Activated naive CD8-positive, alpha-beta T cell treated with anti-CD3 and anti-CD28 coated beads, Interleukin-2, amount 50 U/mL, for 24 hours (primary cell): ENCODE measurements around the gene GRM3.

Source experiments
- ATAC-seq: fragments of 150-1000 bp; cut with Tn5 transposase; one replicate; pipeline ENCODE4 v1.10.0; 2021
- DNase-seq: peaks from one replicate; pipeline ENCODE4 v3.0.0; 2021
- H3K27ac Mint-ChIP-seq: one replicate; pipeline ENCODE4 v1.8.0; 2021; ENCODE audit warnings: mild to moderate bottlenecking, mixed read lengths
- H3K27me3 Mint-ChIP-seq: one replicate; pipeline ENCODE4 v1.8.0; 2021; ENCODE audit warnings: mixed read lengths
- H3K36me3 Mint-ChIP-seq: one replicate; pipeline ENCODE4 v1.8.0; 2021; ENCODE audit warnings: low read depth, mixed read lengths
- H3K4me1 Mint-ChIP-seq: one replicate; pipeline ENCODE4 v1.8.0; 2021; ENCODE audit warnings: mixed read lengths
- H3K4me3 Mint-ChIP-seq: one replicate; pipeline ENCODE4 v1.8.0; 2021; ENCODE audit warnings: mild to moderate bottlenecking, moderate library complexity, mixed read lengths
- H3K9me3 Mint-ChIP-seq: one replicate; pipeline ENCODE4 v1.8.0; 2021; ENCODE audit warnings: mixed read lengths

The GRM3 gene

DNA sequence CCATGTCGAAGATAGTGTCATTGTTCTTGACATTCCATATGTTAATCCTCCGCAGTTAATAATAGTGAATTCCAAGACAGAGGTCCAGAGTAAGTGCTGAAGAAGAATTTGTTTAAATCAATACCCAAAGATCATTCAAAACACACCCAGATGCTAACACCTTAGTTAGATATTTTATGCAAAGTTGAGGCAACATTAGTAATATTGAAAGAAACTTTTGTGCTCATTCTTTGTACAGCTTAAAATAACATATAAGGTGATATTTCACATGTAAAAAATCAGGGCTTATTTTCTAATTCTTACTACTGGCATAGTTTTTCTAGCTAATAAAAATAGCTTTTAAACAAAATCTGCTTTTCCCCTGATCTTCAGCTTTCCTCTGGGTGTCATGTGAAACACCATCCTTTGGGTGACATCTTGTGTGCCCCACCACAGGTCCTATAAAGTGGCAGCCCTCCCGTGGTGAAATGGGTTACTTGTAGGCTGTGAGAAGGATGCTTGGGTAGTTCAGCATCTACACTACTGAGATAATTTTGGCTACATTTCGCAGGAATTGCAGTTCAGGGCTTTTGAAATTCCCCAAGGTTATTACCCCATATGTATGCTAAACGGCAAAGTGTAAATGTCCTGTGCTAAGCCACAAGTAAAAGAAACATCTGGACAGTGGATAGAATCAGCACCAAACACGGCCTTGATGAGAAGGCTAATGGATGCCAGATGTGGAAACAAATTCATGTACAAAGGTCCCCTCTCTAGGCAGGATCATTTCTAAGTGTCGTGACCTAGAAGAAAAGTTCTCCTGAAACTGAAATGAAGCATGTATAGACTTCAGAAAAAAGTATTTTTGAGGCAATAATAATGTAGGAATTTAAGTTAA lies 105.4 kb downstream of the GRM3 start:
- no peaks in the 10 kb centered on the region for H3K27me3 Mint-ChIP-seq
- no peaks in the 10 kb centered on the region for H3K9me3 Mint-ChIP-seq
- H3K4me1 Mint-ChIP-seq = no peaks in the 10 kb centered on the region
- DNase-seq (no peak), ATAC-seq (no peak)
- no peaks in the 10 kb centered on the region for H3K36me3 Mint-ChIP-seq
- H3K4me3 Mint-ChIP-seq = no peak overlapping the region
- no peak overlapping the region for H3K27ac Mint-ChIP-seq

DNA sequence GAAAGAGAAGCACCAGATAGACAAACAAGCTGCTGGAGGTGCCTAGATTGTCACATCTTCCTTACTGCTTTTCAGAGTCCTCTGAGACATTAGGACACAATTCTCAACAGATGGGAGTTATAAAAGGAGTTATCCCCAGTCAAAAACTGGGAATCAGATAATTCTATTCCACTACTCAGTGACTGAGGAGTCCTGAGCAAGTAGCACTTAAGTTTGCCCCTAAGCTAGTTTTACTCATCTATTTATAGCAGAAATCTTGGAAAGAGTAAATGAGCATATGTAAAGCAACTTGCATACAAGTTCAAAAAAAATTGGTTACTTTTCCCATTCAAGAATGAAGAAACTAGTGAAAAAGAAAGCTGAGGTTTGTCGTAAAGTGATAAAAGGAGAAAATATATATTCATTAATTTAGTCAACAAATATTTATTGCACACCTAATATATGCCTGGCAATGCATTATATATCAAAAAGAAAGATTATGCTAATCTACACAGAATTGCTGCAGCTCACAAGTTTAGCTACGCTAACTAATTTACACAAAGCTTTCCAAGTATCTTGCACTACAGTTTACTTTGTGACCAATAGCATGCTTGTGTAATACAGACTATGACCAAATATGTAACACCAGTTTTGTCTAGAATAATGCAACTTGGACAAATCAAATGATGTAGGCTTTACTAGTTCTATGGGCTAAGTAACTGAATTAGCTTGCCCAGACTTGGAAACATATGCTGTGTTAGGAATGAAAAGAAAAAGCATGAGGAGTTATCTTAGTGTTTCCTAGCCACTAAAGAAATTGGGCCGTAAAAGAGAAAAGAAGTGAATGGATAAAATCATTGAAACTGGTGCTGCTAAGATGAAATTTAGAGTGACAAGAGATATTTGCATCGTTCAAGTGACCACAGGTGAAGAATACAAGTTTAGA lies 106.3 kb downstream of the GRM3 start:
- Mint-ChIP-seq H3K9me3 (no peaks in the 10 kb centered on the region), H3K27ac (no peak overlapping the region), H3K4me1 (no peaks in the 10 kb centered on the region), H3K27me3 (no peaks in the 10 kb centered on the region), H3K4me3 (no peak overlapping the region), H3K36me3 (no peaks in the 10 kb centered on the region)
- ATAC-seq = no peak
- no peak for DNase-seq

DNA sequence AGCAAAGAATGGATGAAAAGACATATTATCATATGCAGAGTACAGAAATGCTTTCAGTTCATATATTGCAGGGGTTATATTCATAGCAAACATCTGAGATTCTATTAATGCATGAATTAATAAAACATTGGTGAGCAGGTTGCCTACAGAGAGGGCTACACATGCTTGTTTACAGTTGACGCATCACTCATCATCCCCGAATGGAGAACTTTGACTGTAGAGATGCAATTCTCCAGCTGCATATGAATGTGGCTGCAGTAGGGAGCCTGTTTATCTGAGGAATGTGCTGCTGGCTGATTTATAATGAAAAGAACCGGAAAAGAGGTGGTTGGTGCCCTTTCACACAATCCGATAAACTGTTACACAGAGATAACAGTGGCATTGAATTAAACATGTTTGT lies 116.5 kb downstream of the GRM3 start:
- Mint-ChIP-seq H3K36me3 (no peaks in the 10 kb centered on the region), H3K9me3 (no peaks in the 10 kb centered on the region), H3K4me1 (no peaks in the 10 kb centered on the region), H3K4me3 (no peak overlapping the region), H3K27me3 (no peaks in the 10 kb centered on the region), H3K27ac (no peak overlapping the region)
- DNase-seq = no peak
- no peak for ATAC-seq

GRCh38 chr7:86762129-86762528 lies 118.4 kb downstream of the GRM3 start:
- no peaks in the 10 kb centered on the region for H3K36me3 Mint-ChIP-seq
- no peaks in the 10 kb centered on the region for H3K4me1 Mint-ChIP-seq
- no peak for DNase-seq
- no peak overlapping the region for H3K4me3 Mint-ChIP-seq
- no peak overlapping the region for H3K27ac Mint-ChIP-seq
- no peak for ATAC-seq
- H3K9me3 Mint-ChIP-seq = no peaks in the 10 kb centered on the region
- no peaks in the 10 kb centered on the region for H3K27me3 Mint-ChIP-seq

DNA sequence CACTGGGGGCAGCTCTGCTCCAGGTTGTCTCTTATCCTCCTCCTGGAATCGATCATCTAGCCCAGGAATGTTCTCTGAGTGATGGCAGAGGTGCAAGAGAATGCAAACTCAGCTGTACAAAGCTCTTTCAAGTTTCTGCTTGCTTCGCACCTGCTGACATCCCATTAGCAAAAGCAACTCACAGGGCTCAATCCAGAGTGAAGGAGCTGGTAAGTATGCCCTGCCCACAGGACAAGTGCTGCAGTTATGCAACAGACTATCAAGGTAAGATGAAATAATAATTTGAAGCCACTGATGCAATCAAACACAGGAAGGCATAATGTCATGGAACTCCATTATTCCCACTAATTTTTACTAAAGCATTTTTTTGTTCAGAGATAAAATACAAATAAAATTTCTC lies 122.2 kb downstream of the GRM3 start:
- no peaks in the 10 kb centered on the region for H3K36me3 Mint-ChIP-seq
- DNase-seq (no peak), ATAC-seq (no peak)
- H3K9me3 Mint-ChIP-seq = no peaks in the 10 kb centered on the region
- H3K4me3 Mint-ChIP-seq = no peak overlapping the region
- peaks cover 5% of the 10 kb centered on the region for H3K27me3 Mint-ChIP-seq
- no peaks in the 10 kb centered on the region for H3K4me1 Mint-ChIP-seq
- no peak overlapping the region for H3K27ac Mint-ChIP-seq

DNA sequence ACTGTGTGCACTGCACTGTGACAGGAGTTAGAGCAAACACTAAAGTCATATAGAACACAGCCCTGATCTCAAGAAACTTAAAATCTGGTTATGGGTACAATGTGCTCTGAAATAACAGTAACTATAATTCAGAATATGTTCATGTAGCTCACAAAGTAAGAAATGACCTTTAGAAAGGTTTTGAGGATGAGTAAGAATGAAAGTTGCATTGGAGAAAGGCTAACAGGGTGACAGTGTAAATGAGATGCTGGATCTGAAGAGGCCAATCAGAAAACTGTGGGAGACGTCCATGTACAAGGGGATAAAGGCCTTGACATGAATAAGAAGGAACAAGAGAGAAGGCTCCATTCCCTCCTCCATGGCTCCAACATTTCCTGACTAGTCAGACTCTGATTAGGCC lies 124.7 kb downstream of the GRM3 start:
- Mint-ChIP-seq H3K27ac (no peak overlapping the region), H3K27me3 (peaks cover 5% of the 10 kb centered on the region)

DNA sequence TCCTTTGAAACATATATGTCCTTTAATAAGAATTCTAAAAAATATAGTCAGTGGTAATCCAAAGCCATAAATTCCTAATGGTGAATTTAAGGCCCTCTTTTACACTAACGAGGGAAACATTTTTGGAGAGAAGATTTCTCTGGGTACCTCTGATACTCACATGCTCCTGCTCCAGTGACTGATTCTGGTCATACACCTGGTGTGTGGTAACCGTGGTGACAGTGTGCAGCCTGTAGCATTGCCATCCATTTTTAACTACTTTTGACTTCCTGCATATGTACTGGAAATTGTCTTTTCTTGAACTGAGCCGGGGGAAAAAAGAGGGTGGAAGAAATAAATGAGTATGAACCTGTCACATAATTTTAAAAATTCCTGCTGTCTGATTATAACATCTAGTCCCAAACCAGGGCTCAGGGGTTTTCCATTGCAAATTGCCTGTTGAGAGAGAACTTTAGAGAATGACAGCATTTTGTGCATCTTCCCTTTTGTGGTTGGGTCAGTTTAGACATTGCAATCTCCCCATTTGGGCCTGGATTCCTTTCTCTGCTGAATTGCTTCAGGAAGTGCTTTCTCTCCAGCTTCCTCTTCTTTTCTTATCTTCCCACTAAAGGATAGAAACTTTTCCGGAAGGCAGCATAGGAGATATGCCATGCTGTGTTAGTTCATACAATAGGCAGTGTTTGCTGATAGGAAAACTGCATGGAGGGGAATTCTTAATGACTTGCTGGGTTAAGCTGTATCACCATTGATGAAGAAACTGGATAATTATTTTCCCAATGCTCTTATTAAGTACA lies 125.5 kb downstream of the GRM3 start:
- no peak overlapping the region for H3K4me3 Mint-ChIP-seq
- H3K27ac Mint-ChIP-seq = no peak overlapping the region
- H3K4me1 Mint-ChIP-seq = no peaks in the 10 kb centered on the region
- no peaks in the 10 kb centered on the region for H3K9me3 Mint-ChIP-seq
- H3K36me3 Mint-ChIP-seq = no peaks in the 10 kb centered on the region
- no peak for ATAC-seq
- DNase-seq = no peak
- H3K27me3 Mint-ChIP-seq = peaks cover 5% of the 10 kb centered on the region

More for the DNA sequence above, 124.7 kb downstream of the GRM3 start:
- ATAC-seq = no peak
- H3K4me1 Mint-ChIP-seq = no peaks in the 10 kb centered on the region
- DNase-seq = no peak
- no peak overlapping the region for H3K4me3 Mint-ChIP-seq
- no peaks in the 10 kb centered on the region for H3K36me3 Mint-ChIP-seq
- H3K9me3 Mint-ChIP-seq = no peaks in the 10 kb centered on the region

DNA sequence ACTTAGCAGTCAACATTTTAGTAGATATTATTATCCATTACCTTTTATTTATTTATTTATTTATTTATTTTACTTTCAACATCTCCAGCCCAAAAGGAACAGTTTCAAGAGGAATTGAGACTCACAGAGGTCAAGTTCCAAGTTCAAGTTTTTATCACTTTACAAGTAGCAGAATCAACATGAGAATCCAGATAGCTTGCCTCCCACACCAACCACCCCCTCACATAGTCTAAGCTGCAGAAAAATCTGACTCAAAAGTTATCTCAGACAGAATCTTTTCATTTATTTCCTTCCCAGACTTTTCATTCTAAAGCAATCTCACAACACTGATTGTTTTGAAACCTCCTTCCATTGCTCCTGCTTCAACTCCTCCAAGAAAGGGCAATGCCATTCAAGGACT lies 129.6 kb downstream of the GRM3 start:
- no peaks in the 10 kb centered on the region for H3K9me3 Mint-ChIP-seq
- DNase-seq (no peak), ATAC-seq (no peak)
- no peak overlapping the region for H3K27ac Mint-ChIP-seq
- no peaks in the 10 kb centered on the region for H3K4me1 Mint-ChIP-seq
- no peaks in the 10 kb centered on the region for H3K36me3 Mint-ChIP-seq
- no peak overlapping the region for H3K4me3 Mint-ChIP-seq
- H3K27me3 Mint-ChIP-seq = peaks cover 5% of the 10 kb centered on the region

- H3K36me3 Mint-ChIP-seq = no peaks in the 10 kb centered on the region
Measured at GRCh38 chr7:86775203-86775602, 131.5 kb downstream of the GRM3 start.

GRCh38 chr7:86776136-86776535 lies 132.4 kb downstream of the GRM3 start:
- no peaks in the 10 kb centered on the region for H3K9me3 Mint-ChIP-seq
- H3K36me3 Mint-ChIP-seq = no peaks in the 10 kb centered on the region
- H3K4me3 Mint-ChIP-seq = no peak overlapping the region
- no peak overlapping the region for H3K27ac Mint-ChIP-seq
- DNase-seq (no peak), ATAC-seq (no peak)
- H3K4me1 Mint-ChIP-seq = no peaks in the 10 kb centered on the region
- no peaks in the 10 kb centered on the region for H3K27me3 Mint-ChIP-seq

More at GRCh38 chr7:86775203-86775602, 131.5 kb downstream of the GRM3 start:
- Mint-ChIP-seq H3K4me1 (no peaks in the 10 kb centered on the region), H3K27ac (no peak overlapping the region), H3K27me3 (no peaks in the 10 kb centered on the region), H3K4me3 (no peak overlapping the region), H3K9me3 (no peaks in the 10 kb centered on the region)
- ATAC-seq = no peak
- no peak for DNase-seq

GRCh38 chr7:86778271-86778670 lies 134.6 kb downstream of the GRM3 start:
- DNase-seq (no peak), ATAC-seq (no peak)
- H3K27me3 Mint-ChIP-seq = no peaks in the 10 kb centered on the region
- no peak overlapping the region for H3K27ac Mint-ChIP-seq
- H3K9me3 Mint-ChIP-seq = no peaks in the 10 kb centered on the region
- no peak overlapping the region for H3K4me3 Mint-ChIP-seq
- no peaks in the 10 kb centered on the region for H3K4me1 Mint-ChIP-seq
- H3K36me3 Mint-ChIP-seq = no peaks in the 10 kb centered on the region

GRCh38 chr7:86784765-86785164 lies 141.1 kb downstream of the GRM3 start:
- no peaks in the 10 kb centered on the region for H3K36me3 Mint-ChIP-seq
- no peaks in the 10 kb centered on the region for H3K9me3 Mint-ChIP-seq
- no peaks in the 10 kb centered on the region for H3K4me1 Mint-ChIP-seq
- H3K27me3 Mint-ChIP-seq = no peaks in the 10 kb centered on the region
- H3K4me3 Mint-ChIP-seq = no peak overlapping the region
- H3K27ac Mint-ChIP-seq = no peak overlapping the region
- ATAC-seq = no peak
- no peak for DNase-seq

GRCh38 chr7:86785641-86786040 lies 141.9 kb downstream of the GRM3 start:
- DNase-seq = no peak
- no peak overlapping the region for H3K4me3 Mint-ChIP-seq
- H3K9me3 Mint-ChIP-seq = no peaks in the 10 kb centered on the region
- no peaks in the 10 kb centered on the region for H3K36me3 Mint-ChIP-seq
- no peak overlapping the region for H3K27ac Mint-ChIP-seq
- no peaks in the 10 kb centered on the region for H3K27me3 Mint-ChIP-seq
- no peak for ATAC-seq
- no peaks in the 10 kb centered on the region for H3K4me1 Mint-ChIP-seq

DNA sequence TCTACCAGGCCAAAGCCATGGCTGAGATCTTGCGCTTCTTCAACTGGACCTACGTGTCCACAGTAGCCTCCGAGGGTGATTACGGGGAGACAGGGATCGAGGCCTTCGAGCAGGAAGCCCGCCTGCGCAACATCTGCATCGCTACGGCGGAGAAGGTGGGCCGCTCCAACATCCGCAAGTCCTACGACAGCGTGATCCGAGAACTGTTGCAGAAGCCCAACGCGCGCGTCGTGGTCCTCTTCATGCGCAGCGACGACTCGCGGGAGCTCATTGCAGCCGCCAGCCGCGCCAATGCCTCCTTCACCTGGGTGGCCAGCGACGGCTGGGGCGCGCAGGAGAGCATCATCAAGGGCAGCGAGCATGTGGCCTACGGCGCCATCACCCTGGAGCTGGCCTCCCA lies 142.7 kb downstream of the GRM3 start:
- no peaks in the 10 kb centered on the region for H3K4me1 Mint-ChIP-seq
- DNase-seq (no peak), ATAC-seq (no peak)
- H3K9me3 Mint-ChIP-seq = no peaks in the 10 kb centered on the region
- H3K36me3 Mint-ChIP-seq = no peaks in the 10 kb centered on the region
- H3K4me3 Mint-ChIP-seq = no peak overlapping the region
- no peak overlapping the region for H3K27ac Mint-ChIP-seq
- H3K27me3 Mint-ChIP-seq = no peaks in the 10 kb centered on the region
